HEK293 (cell line): ENCODE measurements around the gene AVEN.

Experiments used
- CTCF ChIA-PET: fragments of 350-600 bp; formaldehyde crosslinking; extraction: SDS; loops from one replicate; lab custom pipeline; 2021; ENCODE audit warnings: antibody characterized with exemption; lab: Yijun Ruan, JAX
- POLR2A ChIA-PET: fragments of 300-600 bp; formaldehyde crosslinking; extraction: SDS; loops from one replicate; lab custom pipeline; 2020; ENCODE audit warnings: antibody characterized with exemption, inconsistent platforms; lab: Yijun Ruan, JAX
- H3K27ac ChIP-seq: fragments of 200-500 bp; sonication (Bioruptor generic); 2 replicates; pipeline ENCODE4 v1.5.1; 2014; ENCODE audit warnings: low read depth, low read length, control low read depth, inconsistent platforms; ENCODE audit errors: extremely low read depth
- H3K36me3 ChIP-seq, 2 experiments: fragments of 200-500 bp in 1 of 2; sonication (Bioruptor generic) in 1 of 2; 1 replicate in 1 of 2; 2 replicates in 1 of 2; pipeline ENCODE4 v1.5.1; 2014 to 2017; ENCODE audit warnings: inconsistent platforms in 2 of 2, low read length in 2 of 2; ENCODE audit not compliant: control insufficient read depth in 2 of 2, insufficient read depth in 1 of 2
- H3K4me1 ChIP-seq: fragments of 200-500 bp; sonication (Bioruptor generic); 2 replicates; pipeline ENCODE4 v1.5.1; 2014; ENCODE audit warnings: mild to moderate bottlenecking, low read length, inconsistent platforms; ENCODE audit not compliant: control insufficient read depth, insufficient read depth
- H3K4me3 ChIP-seq: 2 replicates; pipeline ENCODE4 v1.5.1; 2011; ENCODE audit warnings: low read depth, mild to moderate bottlenecking, control low read depth, low read length, moderate library complexity
- H3K9me3 ChIP-seq: fragments of 200-500 bp; sonication (Bioruptor generic); 2 replicates; pipeline ENCODE4 v1.5.1; 2014; ENCODE audit warnings: low read depth, low read length, inconsistent platforms; ENCODE audit not compliant: control insufficient read depth, insufficient read depth
- EGR2 ChIP-seq: fragments of 450-650 bp; formaldehyde crosslinking; IDR thresholded peaks from 2 replicates; pipeline ENCODE4 v1.5.1; 2016; ENCODE audit warnings: low read depth, missing biosample characterization, missing genetic modification characterization
- HIC1 ChIP-seq: fragments of 450-650 bp; formaldehyde crosslinking; IDR thresholded peaks from 2 replicates; pipeline ENCODE4 v1.5.1; 2016; ENCODE audit warnings: missing biosample characterization, missing genetic modification characterization
- MYNN ChIP-seq: fragments of 450-650 bp; formaldehyde crosslinking; IDR thresholded peaks from 2 replicates; pipeline ENCODE4 v1.5.1; 2016; ENCODE audit warnings: missing biosample characterization, missing genetic modification characterization, borderline replicate concordance
- PBX3 ChIP-seq: sonication (generic); formaldehyde crosslinking; IDR thresholded peaks from 2 replicates; pipeline ENCODE4 v1.8.1; 2022; ENCODE audit warnings: mild to moderate bottlenecking, moderate library complexity, missing genetic modification reagents
- SP3 ChIP-seq: fragments of 450-650 bp; formaldehyde crosslinking; IDR thresholded peaks from 2 replicates; pipeline ENCODE4 v1.5.1; 2016; ENCODE audit warnings: missing biosample characterization, missing genetic modification characterization
- ZFHX2 ChIP-seq: fragments of 450-650 bp; formaldehyde crosslinking; conservative IDR thresholded peaks from 2 replicates; pipeline ENCODE4 v1.5.1; 2016; ENCODE audit warnings: missing biosample characterization, missing genetic modification characterization
- ZFP3 ChIP-seq: fragments of 450-650 bp; formaldehyde crosslinking; IDR thresholded peaks from 2 replicates; pipeline ENCODE4 v1.5.1; 2016; ENCODE audit warnings: low read depth, missing biosample characterization, missing genetic modification characterization
- ZNF114 ChIP-seq: fragments of 450-650 bp; formaldehyde crosslinking; IDR thresholded peaks from 2 replicates; pipeline ENCODE4 v1.5.0; 2017; ENCODE audit warnings: missing biosample characterization, missing genetic modification characterization
- ZNF148 ChIP-seq: fragments of 450-650 bp; formaldehyde crosslinking; IDR thresholded peaks from 2 replicates; pipeline ENCODE4 v1.5.0; 2017; ENCODE audit warnings: missing biosample characterization, missing genetic modification characterization, borderline replicate concordance
- ZNF174 ChIP-seq: fragments of 450-650 bp; formaldehyde crosslinking; IDR thresholded peaks from 2 replicates; pipeline ENCODE4 v1.5.0; 2017; ENCODE audit warnings: missing biosample characterization, mild to moderate bottlenecking, missing genetic modification characterization
- ZNF473 ChIP-seq: fragments of 450-650 bp; formaldehyde crosslinking; IDR thresholded peaks from 2 replicates; pipeline ENCODE4 v1.5.1; 2017; ENCODE audit warnings: missing biosample characterization, missing genetic modification characterization
- ZNF558 ChIP-seq: fragments of 450-650 bp; formaldehyde crosslinking; IDR thresholded peaks from 2 replicates; pipeline ENCODE4 v1.5.1; 2016; ENCODE audit warnings: missing biosample characterization, missing genetic modification characterization
- ZNF837 ChIP-seq: fragments of 450-650 bp; formaldehyde crosslinking; IDR thresholded peaks from 2 replicates; pipeline ENCODE4 v1.5.1; 2016; ENCODE audit warnings: missing biosample characterization, missing genetic modification characterization
- ZSCAN30 ChIP-seq: fragments of 450-650 bp; IDR thresholded peaks from 2 replicates; pipeline ENCODE4 v1.5.1; 2018; ENCODE audit warnings: missing biosample characterization, mild to moderate bottlenecking, missing genetic modification characterization, moderate library complexity
- TF ChIP-seq, protein P1 (sequence below): fragments of 450-650 bp; formaldehyde crosslinking; IDR thresholded peaks from 2 replicates; pipeline ENCODE4 v1.5.1; 2016; ENCODE audit warnings: missing biosample characterization, missing genetic modification characterization

Gene AVEN

DNA sequence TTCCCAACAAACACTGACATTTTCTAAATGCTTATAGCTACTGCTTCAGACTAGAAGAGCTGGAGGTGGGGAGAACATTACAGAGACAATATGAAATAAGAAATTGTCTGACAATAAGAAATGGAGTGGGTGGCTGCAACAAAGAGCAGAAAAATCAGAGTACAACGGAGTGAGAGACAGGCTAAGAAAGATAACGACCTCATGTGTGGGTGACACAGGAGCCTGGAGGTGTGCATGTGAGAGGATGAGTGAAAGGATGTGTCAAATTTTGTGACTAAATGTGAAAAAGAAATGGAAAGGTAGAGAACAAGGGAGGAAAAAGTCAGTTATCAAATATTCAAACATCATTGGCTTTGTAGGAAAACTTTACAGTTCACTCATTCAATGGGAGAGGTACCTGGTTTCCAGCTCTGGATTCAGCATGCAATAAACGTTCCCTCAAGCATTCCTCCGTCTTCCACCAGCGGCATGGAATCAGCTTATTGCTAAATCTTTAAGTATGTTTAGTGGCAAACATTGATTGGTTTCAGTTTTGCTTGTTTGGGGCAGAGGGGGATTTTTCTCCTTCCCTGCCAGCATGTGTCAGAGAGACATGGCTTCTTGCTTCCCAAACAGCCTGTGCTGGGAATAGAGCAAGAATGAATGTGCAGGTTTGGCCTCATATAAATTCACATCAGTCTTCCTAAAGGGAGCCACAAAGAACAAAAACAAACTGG is 174.5 kb downstream of the AVEN start:
- TF ChIP-seq ZNF148 (tag by site-specific recombination) (no peak), EGR2 (tag by site-specific recombination) (0 out of 2 replicates have a peak, but pooled peaks have one; percentile 24)
- Histone ChIP-seq H3K4me1 (no peaks in the 10 kb centered on the region), H3K4me3 (no peak overlapping the region), H3K36me3 (no peaks in the 10 kb centered on the region), H3K27ac (no peak overlapping the region), H3K9me3 (no peaks in the 10 kb centered on the region)
- POLR2A ChIA-PET, result no interaction called here
- CTCF ChIA-PET, result no interaction called here

- H3K36me3 ChIP-seq, result no peaks in the 10 kb centered on the region
- H3K4me3 ChIP-seq, result no peak overlapping the region
- no peaks in the 10 kb centered on the region for H3K4me1 ChIP-seq
- ChIA-PET POLR2A (no interaction called here), CTCF (interaction anchor here (0.7 kb wide), 1 partner anchor 97 kb away, joined by 4 read pairs; no protein-coding TSS in a partner anchor)
- no peak overlapping the region for H3K27ac ChIP-seq
- no peaks in the 10 kb centered on the region for H3K9me3 ChIP-seq
- TF ChIP-seq ZNF473 (tag by site-specific recombination), result no peak
- TF ChIP-seq, all 188 proteins: peak for 0
Observed at GRCh38 chr15:33860754-33861153, 178.2 kb downstream of the AVEN start.

GRCh38 chr15:33859992-33860545 is 178.9 kb downstream of the AVEN start:
- H3K9me3 ChIP-seq, result no peaks in the 10 kb centered on the region
- no peaks in the 10 kb centered on the region for H3K4me1 ChIP-seq
- POLR2A ChIA-PET, result no interaction called here
- CTCF ChIA-PET, result interaction anchor here (0.9 kb wide), 1 partner anchor 122 kb away, joined by 5 read pairs; no protein-coding TSS in a partner anchor
- TF ChIP-seq ZNF558 (tag by site-specific recombination), result no peak
- TF ChIP-seq ZNF174 (tag by site-specific recombination), result no peak
- TF ChIP-seq PBX3, result no peak
- no peak for TF ChIP-seq MYNN (tag by site-specific recombination)
- TF ChIP-seq ZFHX2, result no peak
- TF ChIP-seq ZNF837 (tag by site-specific recombination), result no peak
- no peak for TF ChIP-seq ZSCAN30 (tag by site-specific recombination)
- TF ChIP-seq HIC1 (tag by site-specific recombination), result no peak
- no peak for TF ChIP-seq ZFP3 (tag by site-specific recombination)
- no peak for TF ChIP-seq SP3 (tag by site-specific recombination)
- TF ChIP-seq, protein P1, sequence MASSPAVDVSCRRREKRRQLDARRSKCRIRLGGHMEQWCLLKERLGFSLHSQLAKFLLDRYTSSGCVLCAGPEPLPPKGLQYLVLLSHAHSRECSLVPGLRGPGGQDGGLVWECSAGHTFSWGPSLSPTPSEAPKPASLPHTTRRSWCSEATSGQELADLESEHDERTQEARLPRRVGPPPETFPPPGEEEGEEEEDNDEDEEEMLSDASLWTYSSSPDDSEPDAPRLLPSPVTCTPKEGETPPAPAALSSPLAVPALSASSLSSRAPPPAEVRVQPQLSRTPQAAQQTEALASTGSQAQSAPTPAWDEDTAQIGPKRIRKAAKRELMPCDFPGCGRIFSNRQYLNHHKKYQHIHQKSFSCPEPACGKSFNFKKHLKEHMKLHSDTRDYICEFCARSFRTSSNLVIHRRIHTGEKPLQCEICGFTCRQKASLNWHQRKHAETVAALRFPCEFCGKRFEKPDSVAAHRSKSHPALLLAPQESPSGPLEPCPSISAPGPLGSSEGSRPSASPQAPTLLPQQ (tag by site-specific recombination), result no peak
- TF ChIP-seq ZNF114 (tag by site-specific recombination), result no peak
- TF ChIP-seq, all 188 proteins: peak for 0
- H3K36me3 ChIP-seq, result no peaks in the 10 kb centered on the region
- H3K27ac ChIP-seq, result no peak overlapping the region
- H3K4me3 ChIP-seq, result no peak overlapping the region
